ENCODE results near the gene OR51S1.
"Not testable (repeated sequence)": the region's sequence is repeated elsewhere in the genome, so short reads cannot be mapped to it uniquely, and the experiment has no call there.

Gene OR51S1

GRCh38 chr11:4809246-4809645 is 39.8 kb downstream of the OR51S1 start:
- TF ChIP-seq SPI1 (IDR thresholded peaks at IDR 0.05; ENCODE audit: borderline replicate concordance, low read depth) (no peak), REST (IDR thresholded peaks at IDR 0.05; ENCODE audit: insufficient replicate concordance, low read depth) (no peak)
- H3K4me3 ChIP-seq (replicated peaks; ENCODE audit: insufficient read depth, low read length), result no peak overlapping the region
- peaks cover 2% of the 10 kb centered on the region for H3K27me3 ChIP-seq (ENCODE audit: insufficient read depth, poor library complexity, severe bottlenecking)
- no peak overlapping the region for H3K27ac ChIP-seq (replicated peaks)
- DNase-seq (ENCODE audit: low read depth in 1 of 2, low spot score in 1 of 2), result no peak

- TF ChIP-seq GABPA (IDR thresholded peaks at IDR 0.05; ENCODE audit: low read depth) (no peak), CTCF (IDR thresholded peaks at IDR 0.05; ENCODE audit: insufficient read depth, low read length) (no peak), REST (IDR thresholded peaks at IDR 0.05; ENCODE audit: insufficient replicate concordance, low read depth) (no peak), POLR2AphosphoS5 (IDR thresholded peaks at IDR 0.05; ENCODE audit: low read depth) (no peak)
- Histone ChIP-seq H3K27me3 (ENCODE audit: insufficient read depth, poor library complexity, severe bottlenecking) (no peaks in the 10 kb centered on the region), H3K27ac (replicated peaks) (no peak overlapping the region), H3K4me3 (replicated peaks; ENCODE audit: insufficient read depth, low read length) (no peak overlapping the region)
- DNase-seq (ENCODE audit: low read depth in 1 of 2, low spot score in 1 of 2), result no peak
Observed at GRCh38 chr11:4808476-4808875, 40.5 kb downstream of the OR51S1 start.

- Histone ChIP-seq H3K27me3 (ENCODE audit: insufficient read depth, poor library complexity, severe bottlenecking) (peaks cover 2% of the 10 kb centered on the region), H3K27ac (replicated peaks) (no peak within 1 kb of the TSS), H3K4me3 (replicated peaks; ENCODE audit: insufficient read depth, low read length) (no peak within 1 kb of the TSS)
- TF ChIP-seq CTCF (IDR thresholded peaks at IDR 0.05; ENCODE audit: insufficient read depth, low read length), result no peak
- no peak for TF ChIP-seq GABPA (IDR thresholded peaks at IDR 0.05; ENCODE audit: low read depth)
- no peak for TF ChIP-seq SPI1 (IDR thresholded peaks at IDR 0.05; ENCODE audit: borderline replicate concordance, low read depth)
- no peak for TF ChIP-seq REST (IDR thresholded peaks at IDR 0.05; ENCODE audit: insufficient replicate concordance, low read depth)
- TF ChIP-seq POLR2AphosphoS5 (IDR thresholded peaks at IDR 0.05; ENCODE audit: low read depth), result no peak
- no peak for DNase-seq (ENCODE audit: low read depth in 1 of 2, low spot score in 1 of 2)
Observed at GRCh38 chr11:4804280-4804679, 44.7 kb downstream of the OR51S1 start, which contains the start of gene OR52R1. TSS of gene OR52R1 (minus strand) at chr11:4804380. CDS start at chr11:4804380, 0 bp downstream.

- DNase-seq (ENCODE audit: low read depth in 1 of 2, low spot score in 1 of 2); H3K27me3 ChIP-seq (ENCODE audit: insufficient read depth, poor library complexity, severe bottlenecking); H3K27ac ChIP-seq (replicated peaks); H3K4me3 ChIP-seq (replicated peaks; ENCODE audit: insufficient read depth, low read length): not testable (repeated sequence)
Observed at GRCh38 chr11:4801316-4801715, 47.7 kb downstream of the OR51S1 start.
